ENCODE results near the gene BCL6.

BCL6 gene

GRCh38 chr3:187725224-187725623 lies 20.0 kb downstream of the BCL6 start:
- DNase-seq (ENCODE audit: extremely low spot score): no peak
- CTCF ChIA-PET: interaction anchor here (3.8 kb wide), 1 partner anchor 13 kb away, joined by 42 read pairs; no protein-coding TSS in a partner anchor
- no peak for TF ChIP-seq CTCF (IDR thresholded peaks at IDR 0.05; ENCODE audit: control extremely low read depth, extremely low read depth, low read depth, missing control alignments)
- POLR2A ChIA-PET: no interaction called here

- TF ChIP-seq CTCF (IDR thresholded peaks at IDR 0.05; ENCODE audit: control extremely low read depth, extremely low read depth, low read depth, missing control alignments): no peak
- DNase-seq (ENCODE audit: extremely low spot score): no peak
- CTCF ChIA-PET: interaction anchor here (1.2 to 11.6 kb wide), 4 partner anchors 9 to 1232 kb away, joined by 4 to 127 read pairs (median 5); no protein-coding TSS in a partner anchor
- POLR2A ChIA-PET: no interaction called here
Measured at GRCh38 chr3:187722206-187722612, 23.1 kb downstream of the BCL6 start.

- no peak for DNase-seq (ENCODE audit: extremely low spot score)
- TF ChIP-seq CTCF (IDR thresholded peaks at IDR 0.05; ENCODE audit: control extremely low read depth, extremely low read depth, low read depth, missing control alignments): no peak
- CTCF ChIA-PET: interaction anchor here (1.1 to 11.6 kb wide), 5 partner anchors 9 to 403 kb away, joined by 4 to 127 read pairs (median 32); partner anchors contain the start of gene RTP2
Measured at GRCh38 chr3:187721055-187721454, 24.2 kb downstream of the BCL6 start.

GRCh38 chr3:187720337-187720670 lies 25.0 kb downstream of the BCL6 start:
- no peak for DNase-seq (ENCODE audit: extremely low spot score)
- TF ChIP-seq CTCF (IDR thresholded peaks at IDR 0.05; ENCODE audit: control extremely low read depth, extremely low read depth, low read depth, missing control alignments): no peak
- ChIA-PET CTCF (interaction anchor here (1.1 to 11.6 kb wide), 6 partner anchors 10 to 1235 kb away, joined by 4 to 127 read pairs (median 20); partner anchors contain the start of gene RTP2), POLR2A (no interaction called here)

More at GRCh38 chr3:187721055-187721454, 24.2 kb downstream of the BCL6 start:
- POLR2A ChIA-PET: no interaction called here

- ChIA-PET POLR2A (no interaction called here), CTCF (interaction anchor here (1.0 to 11.6 kb wide), 7 partner anchors 15 to 1235 kb away, joined by 3 to 127 read pairs (median 8); partner anchors contain the start of gene RTP2)
- DNase-seq (ENCODE audit: extremely low spot score): no peak
- no peak for TF ChIP-seq CTCF (IDR thresholded peaks at IDR 0.05; ENCODE audit: control extremely low read depth, extremely low read depth, low read depth, missing control alignments)
Measured at GRCh38 chr3:187719628-187720336, 25.5 kb downstream of the BCL6 start.

- CTCF ChIA-PET: interaction anchor here (1.0 to 11.6 kb wide), 7 partner anchors 12 to 1236 kb away, joined by 3 to 127 read pairs (median 8); partner anchors contain the start of gene RTP2
- TF ChIP-seq CTCF (IDR thresholded peaks at IDR 0.05; ENCODE audit: control extremely low read depth, extremely low read depth, low read depth, missing control alignments): no peak
- DNase-seq (ENCODE audit: extremely low spot score): no peak
- POLR2A ChIA-PET: no interaction called here
Measured at GRCh38 chr3:187718802-187719201, 26.5 kb downstream of the BCL6 start.
